GM12801 (cell line): ENCODE results near the gene LRPPRC.

ENCODE experiments used
- TF ChIP-seq, protein P1 (sequence below): IDR thresholded peaks from one replicate; pipeline ENCODE4 v1.5.1; 2011; ENCODE audit warnings: control low read depth; ENCODE audit not compliant: insufficient read length; ENCODE audit errors: extremely low read depth

The LRPPRC gene

DNA sequence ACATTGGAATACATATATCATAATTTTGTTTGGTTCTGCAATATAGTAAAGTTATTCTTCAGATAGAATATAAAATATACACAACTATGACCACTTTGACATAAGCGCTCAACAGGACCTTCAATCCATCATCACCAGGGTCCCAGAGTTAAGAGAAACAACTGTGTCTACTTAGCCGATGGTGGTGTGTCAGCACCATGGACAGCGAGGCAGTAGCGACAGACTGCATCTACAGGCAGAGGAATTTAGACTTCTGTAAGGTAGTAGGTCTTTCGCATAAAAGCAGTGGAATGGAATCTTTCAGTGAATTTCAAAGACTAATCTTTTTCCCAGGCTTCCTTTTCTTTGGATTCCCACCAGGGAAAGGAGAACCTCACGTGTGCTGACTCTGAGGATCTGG lies 20.5 kb upstream of the LRPPRC start:
- TF ChIP-seq, protein P1, sequence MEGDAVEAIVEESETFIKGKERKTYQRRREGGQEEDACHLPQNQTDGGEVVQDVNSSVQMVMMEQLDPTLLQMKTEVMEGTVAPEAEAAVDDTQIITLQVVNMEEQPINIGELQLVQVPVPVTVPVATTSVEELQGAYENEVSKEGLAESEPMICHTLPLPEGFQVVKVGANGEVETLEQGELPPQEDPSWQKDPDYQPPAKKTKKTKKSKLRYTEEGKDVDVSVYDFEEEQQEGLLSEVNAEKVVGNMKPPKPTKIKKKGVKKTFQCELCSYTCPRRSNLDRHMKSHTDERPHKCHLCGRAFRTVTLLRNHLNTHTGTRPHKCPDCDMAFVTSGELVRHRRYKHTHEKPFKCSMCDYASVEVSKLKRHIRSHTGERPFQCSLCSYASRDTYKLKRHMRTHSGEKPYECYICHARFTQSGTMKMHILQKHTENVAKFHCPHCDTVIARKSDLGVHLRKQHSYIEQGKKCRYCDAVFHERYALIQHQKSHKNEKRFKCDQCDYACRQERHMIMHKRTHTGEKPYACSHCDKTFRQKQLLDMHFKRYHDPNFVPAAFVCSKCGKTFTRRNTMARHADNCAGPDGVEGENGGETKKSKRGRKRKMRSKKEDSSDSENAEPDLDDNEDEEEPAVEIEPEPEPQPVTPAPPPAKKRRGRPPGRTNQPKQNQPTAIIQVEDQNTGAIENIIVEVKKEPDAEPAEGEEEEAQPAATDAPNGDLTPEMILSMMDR, result no peak

DNA sequence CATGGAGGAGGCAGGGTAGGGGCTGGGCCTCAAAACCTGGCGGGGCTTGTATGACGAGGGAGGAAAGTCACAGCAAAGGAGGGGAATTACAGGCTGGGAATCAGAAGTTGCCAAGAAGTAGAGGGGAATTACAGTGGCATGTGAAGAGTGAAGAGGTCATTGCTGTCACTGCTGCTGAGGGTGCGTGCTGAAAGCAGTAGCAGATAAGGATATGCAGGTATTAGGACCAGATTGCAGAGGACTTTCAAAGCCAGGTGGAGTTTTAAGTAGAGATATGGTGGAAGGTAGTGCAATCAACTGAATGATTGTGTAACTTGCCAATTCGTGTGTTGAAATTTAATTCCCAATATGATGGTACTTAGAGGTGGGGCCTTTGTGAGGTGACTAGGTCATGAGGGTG lies 19.4 kb upstream of the LRPPRC start:
- TF ChIP-seq, protein P1, result no peak

DNA sequence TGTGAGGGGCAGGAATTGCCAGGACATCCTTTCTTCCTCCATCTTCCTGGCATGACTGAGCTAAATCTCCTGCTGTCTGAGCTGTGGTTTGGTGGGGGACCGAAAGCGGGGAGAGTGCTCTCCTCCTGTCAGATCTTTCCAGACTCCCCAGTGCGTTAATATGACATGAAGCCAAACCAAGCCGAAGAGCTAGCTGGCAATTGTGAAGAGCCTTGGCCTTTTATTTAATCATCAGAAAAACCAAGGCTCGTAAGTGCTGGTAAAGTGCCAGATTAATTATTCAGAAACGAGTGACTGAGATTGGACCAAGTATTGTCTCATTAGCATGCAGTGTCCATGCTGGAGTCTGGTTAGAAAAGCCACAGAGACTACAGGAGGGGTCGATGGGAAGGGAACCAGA lies 14.5 kb upstream of the LRPPRC start:
- TF ChIP-seq, protein P1, result no peak

DNA sequence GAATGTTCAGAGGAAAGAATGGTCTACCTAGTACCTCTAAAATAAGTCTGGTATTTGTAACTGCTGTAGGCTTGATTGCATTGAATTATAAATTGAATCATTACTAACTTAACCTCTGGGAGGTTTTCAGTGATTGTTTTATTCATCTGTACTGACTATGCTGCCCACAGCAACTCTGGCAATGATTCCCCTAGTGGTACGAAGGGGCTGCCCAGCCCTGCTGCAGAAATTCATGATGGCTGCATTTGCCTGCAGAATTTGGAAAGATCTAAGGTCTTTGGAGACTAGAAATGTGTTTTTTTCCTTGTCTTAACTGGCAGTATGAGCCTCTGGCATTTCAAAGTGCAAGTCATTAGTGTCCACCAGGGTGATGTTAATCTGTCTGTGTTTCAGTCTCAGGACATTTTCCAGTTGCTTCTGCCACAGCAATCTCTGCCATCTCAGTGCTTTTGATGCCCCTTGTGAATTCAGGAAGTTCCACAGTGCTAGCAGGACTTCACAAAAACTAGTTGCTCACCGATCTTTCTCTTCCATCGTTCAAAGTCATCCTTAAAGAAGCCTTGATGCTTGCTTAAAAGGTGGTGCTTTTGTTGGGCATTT lies 13.4 kb upstream of the LRPPRC start:
- TF ChIP-seq, protein P1, result no peak

DNA sequence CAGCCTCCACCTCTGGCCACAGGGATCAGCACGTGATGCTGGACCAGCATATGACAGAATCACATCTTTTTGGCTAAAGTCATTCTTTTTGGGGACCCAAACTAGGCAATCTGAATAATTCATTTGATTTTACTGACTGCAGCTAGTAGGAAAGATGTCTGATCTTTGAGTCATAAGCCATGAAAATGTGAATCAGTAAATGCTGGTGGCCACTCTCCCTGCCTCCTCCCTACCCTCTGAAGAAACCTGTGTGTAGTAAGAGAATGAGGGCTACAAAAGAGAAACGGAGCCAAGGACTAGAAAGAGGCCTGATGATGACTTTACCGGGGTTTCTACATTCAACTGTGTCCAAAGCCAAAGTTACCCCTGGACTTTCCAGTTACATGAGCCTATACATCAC lies 10.1 kb upstream of the LRPPRC start:
- TF ChIP-seq, protein P1, result no peak

DNA sequence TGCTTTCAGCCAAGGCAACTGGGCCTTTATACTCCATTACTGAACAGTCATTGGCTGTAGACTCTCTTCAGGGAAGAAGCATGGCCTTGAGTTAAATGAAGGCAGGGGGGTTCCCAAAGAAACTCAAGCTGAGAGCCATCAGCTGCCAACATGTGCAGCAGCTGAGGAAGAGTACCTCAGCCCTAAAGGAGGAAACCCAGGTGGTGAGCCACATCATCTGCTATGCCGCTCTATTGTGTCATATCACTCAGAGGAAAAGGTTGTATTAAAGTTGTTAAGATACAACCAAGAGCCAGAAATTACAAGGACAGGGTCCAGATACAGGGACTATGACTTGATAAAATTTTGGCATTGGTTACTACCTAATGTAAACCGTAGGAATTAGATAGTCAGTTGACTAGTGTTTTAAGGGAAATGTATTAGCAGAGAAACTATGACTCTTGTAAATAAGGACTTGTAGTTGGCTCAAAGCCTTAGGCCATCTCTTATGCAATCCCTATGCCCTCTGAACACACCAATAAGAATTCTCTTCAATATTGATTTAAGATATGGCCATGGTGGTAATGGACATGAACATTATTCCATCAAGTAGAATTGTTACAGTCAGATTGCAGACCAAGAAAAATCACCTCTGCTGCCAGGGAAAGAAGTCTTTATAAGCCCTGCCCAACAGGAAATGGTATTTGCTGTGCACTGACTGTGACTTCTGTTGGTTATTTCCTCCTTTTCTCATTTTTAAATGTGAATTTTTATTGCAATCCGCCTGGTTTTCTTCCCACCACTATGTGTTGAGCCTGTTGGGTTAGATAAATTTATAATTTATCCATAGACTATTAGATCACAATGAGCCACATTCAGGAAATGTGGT lies 9.2 kb upstream of the LRPPRC start:
- TF ChIP-seq, protein P1, result no peak

DNA sequence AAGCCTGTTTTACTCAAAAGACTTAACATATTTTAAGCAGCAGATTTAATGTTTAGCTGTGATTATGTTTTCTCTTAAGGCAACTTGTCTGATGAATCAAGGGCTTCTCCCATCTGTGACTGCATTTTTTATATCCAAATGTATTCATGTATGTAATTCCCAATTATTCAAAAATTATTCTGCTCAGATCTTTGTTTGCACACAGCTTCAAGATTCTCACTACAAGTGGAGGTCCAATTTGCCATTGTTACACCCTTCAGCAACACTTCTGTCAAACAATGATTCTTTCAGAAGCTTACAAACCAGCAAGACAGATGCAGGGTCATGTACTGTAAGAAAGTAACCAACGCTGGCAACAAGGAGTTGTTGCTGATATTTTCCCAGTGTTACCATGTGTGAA lies 5.9 kb upstream of the LRPPRC start:
- TF ChIP-seq, protein P1, result no peak
